Measurements from ENCODE around the gene PPRC1.

- TF ChIP-seq POLR2A (IDR thresholded peaks at IDR 0.05): no peak
- TF ChIP-seq CTCF (IDR thresholded peaks at IDR 0.05): no peak
Measured at GRCh38 chr10:102184606-102185005, 51.8 kb downstream of the PPRC1 start.

All from lower leg skin (tissue), 3 donors.